HG03139 (cell line): ENCODE measurements around the gene LSS.

Experiments
- ATAC-seq: cut with Tn5 transposase; IDR thresholded peaks from one replicate; pipeline ENCODE4 v1.9.1; 2021; ENCODE audit not compliant: unreplicated experiment

LSS gene

DNA sequence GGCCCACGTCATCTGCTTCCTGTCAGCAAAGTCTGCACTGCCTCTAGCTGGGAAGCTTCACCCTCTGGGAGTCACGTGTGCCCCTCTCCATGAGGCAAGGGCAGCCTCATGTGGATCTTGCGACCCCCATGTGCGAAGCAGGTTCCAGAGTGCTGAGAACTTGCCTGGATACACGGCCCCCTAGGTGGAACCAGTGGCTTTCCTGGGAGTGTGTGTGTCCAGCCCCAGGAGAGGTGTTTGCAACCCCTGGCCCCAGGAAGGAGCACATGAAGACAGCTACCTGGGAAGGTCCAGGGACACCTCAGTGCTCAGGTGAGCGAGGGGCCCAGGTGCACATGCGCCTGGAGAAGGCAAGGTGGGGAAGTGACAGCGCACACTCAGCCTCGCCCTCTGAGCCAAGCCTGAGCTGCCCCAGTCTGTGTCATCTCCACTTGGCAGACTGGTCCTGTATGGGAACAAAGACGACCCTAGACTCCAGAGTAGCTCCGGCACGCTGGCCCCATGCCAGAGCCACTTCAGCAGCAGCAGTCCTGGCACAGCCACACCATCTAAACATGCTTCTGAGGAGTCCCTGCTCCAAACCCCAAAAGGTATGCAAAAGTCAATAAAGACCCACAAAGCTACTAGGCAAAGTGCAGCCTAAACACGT is 8.9 kb downstream of the LSS start:
- ATAC-seq, result no peak

DNA sequence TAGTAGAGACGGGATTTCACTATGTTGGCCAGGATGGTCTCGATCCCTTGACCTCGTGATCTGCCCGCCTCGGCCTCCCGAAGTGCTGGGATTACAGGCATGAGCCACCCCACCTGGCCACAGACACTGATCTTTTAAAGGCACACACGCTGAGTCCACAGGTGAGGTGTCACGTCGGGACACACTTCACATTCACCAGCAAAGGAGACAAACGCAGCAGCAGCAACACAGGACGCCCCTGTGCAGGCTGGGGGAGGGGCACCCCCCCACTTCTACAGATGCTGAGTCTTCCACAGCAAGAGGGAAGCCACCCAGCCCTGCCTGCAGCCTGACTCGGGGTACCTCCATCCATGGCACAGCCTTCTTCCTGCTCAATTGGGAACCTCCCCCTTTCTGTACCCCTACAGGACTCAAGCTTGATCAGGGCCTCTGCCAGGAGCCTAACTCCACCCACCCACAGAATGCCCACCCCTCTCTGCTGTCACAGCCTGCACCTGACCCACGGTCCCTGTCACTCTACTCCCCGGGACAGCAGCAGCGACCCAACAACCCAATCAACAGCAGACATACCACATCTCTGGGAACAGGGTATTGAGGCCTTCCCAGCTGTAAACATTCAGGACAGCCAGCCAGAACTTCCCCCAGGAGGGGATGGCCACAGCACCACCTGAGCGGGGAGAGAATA is 9.5 kb downstream of the LSS start:
- no peak for ATAC-seq

DNA sequence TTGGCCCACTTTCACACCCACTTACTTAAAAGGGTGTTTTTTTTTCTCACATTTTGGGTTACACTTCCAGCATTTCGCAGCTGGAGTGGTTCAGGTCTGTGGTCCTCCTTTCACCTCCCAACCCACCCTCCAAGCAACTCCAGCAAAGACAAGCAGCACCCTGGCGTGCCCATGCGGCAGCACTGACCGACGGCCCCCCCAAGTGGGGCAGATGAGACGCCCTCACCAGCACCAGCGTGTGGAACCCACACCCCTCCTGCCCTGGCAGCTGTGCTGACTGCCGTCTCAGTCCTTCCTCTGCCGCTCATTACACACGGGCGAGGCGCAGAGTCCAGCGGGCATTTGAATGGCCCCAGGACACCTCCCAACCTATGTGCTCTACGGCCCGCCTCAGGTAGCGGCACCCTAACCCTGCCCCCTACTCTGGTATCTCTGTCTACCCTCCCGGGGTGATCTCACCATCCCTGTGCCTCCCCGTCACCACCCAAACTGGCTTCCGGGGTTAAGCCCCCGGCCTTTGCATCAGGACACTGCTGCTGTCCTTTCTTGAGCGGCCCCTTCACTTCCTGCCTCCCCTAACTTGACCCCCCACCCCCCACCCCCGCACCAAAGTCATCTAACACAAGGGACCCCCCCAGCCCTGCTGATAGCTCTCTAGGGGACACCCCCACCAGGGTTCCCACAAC is 10.9 kb downstream of the LSS start:
- no peak for ATAC-seq

DNA sequence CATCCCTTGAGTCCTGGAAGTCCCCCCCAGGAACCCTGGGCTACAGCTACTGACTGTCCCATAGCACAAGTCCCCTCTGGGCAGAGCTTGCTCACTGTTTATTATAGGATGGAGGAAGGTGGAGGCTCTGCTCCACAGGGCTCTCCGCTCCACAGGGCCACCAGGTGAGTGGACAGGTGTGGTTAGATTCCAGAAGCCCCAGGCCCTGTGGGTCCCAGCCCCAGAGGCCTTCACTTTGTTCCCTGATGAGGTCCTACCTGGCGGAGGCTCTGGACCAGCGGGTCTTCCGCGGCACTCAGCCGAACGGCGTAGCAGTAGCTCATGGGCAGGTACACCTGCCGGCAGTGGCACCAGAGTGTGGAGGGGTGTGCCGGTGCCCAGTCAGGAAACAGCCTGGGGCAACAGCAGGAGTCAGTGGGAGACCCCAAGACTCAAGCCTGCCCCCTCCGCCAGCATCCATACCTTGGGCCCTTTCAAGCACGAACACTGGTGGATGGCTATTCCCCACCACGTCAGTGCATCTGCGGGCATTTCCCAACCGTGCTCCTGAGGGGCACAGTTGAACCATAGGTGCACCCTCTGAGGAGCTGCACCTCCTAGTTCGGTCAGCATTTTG is 12.3 kb downstream of the LSS start:
- no peak for ATAC-seq

DNA sequence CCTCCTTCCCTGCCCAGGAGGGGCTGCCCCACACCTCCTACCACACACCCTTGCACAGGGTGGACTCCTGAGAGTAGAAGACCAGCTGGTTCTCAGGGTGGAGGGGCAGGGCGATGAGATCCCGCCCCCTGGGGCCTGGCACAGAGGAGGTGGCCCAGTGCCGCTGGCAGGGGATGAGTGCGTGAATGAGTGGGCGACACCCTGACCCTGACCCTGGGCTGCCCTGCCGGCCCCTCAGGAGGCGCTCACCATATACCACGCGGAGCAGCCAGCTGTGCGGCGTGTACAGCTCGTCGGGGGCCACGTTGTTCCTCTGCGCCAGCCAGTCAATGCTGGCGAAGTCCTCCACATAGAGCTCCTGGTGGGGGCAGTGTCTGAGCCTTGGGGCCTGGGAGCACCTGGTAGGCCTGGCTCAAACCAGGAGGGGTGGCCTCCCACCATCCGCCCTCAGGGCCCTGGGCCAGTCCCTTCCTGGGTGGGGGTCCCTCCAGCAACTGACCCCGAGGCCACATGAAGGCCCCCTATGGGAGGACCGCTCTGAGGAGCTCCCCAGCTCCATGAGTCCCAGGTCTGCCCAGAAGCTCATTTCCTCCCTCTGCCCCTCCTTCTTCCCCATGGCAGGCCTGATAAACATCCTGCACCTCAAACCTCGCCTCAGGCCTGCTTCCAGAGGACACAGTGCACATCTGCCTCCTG is 13.0 kb downstream of the LSS start:
- ATAC-seq, result no peak

DNA sequence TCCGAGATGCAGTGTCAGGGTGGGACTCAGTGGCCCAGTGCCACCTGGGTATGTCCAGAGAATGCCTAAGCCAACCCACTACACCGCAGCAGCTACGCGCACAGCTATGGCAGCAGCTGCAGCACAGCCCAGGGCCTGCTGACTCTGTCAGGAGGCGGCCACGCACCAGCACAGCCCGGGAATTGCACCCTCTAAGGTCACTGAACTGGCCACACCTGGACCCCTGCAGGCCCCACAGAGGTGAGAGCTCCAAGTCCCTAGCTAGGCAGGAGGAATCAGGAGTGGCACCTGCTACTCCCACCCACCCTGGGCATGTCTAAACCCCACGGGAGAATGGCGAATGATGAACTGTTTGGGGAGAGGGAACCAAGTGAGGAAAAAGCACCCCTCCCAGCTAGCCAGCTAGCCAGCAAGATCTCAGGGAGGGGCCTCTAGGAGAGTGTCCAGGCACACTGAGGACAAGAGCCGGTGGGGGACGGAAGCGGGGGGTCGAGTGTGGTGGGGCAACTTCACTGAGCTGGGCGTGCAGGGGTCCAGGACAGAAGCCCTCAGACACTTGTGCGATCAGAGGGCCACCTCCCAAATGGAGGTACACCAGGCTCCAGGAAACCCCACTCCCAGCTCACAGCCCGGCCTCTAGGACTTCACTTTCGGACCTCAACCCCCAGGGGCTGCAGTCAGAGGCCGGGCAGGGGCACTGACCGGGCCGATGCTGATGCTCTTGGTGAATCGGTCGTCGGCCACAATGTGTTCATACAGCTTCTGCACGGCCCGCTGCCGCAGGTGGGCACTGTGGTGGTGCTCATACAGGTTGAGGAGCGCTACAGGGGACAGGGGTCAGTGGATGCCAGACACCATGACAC is 13.9 kb downstream of the LSS start:
- no peak for ATAC-seq

DNA sequence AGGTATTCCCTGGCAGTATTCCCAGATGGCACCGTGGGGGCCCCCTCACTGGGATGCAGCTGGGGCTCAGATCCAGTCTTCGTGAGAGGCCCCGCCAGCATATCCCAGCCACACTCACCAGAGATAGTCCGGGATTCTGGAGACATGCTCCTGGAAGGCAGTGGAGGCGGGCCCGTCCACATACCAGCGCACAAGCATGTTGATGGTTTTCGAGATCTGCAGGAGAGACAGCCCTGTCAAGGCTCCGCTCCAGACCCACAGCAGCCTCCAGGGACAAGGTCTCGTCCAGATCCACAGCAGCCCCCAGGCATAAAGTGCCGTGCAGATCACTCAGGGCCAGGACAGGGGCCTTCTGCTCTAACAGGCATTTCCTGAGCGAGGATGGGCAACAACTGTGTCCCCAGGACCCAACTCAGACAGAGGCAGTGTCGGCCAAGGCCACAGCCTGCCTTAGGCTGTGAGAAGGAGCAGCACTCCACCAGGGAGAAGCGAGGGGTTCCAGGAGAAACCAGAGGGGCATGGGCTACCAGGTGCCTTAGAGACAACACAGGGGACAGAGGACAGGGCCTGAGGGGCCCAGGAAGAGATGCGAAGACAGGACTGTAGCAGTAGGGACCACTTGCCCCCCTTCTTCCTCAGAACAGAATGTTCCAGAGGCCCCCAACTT is 14.8 kb downstream of the LSS start:
- ATAC-seq, result no peak

DNA sequence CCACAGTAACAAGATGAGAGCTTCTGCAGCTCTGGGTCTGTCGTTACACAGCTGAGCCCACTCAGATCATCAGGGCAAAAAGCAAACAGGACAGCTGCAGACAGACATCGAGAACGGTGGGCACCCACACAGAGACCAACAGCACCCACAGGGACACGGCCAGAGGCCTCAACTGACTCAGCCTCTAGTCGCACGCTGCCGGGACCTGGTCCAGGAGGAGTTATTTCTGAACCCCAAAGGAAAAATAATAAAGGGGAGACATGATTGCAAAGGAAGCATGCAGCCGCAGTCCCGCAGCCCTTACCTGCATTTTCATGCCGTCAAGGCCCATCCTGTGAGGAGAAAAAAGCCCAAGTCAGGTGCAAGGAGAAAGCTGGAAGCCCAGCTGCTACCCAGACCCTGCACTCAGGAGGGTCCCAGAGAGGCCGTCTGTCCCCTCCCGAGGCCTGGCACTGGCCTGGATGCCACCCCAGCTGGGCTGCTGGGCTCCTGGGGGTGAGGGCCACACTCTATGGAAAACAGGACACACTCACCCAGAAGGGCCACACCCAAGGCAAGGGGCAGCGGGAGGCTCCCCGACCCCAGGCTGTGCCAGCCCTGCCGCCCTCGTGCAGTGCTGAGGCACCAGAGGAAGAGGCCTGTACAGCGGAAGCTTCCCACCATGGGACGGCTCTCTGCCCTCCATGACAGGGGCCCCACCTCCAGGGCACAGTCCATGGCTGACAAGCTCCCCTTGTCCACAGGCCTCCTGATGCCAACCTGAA is 15.7 kb downstream of the LSS start:
- ATAC-seq, result no peak

DNA sequence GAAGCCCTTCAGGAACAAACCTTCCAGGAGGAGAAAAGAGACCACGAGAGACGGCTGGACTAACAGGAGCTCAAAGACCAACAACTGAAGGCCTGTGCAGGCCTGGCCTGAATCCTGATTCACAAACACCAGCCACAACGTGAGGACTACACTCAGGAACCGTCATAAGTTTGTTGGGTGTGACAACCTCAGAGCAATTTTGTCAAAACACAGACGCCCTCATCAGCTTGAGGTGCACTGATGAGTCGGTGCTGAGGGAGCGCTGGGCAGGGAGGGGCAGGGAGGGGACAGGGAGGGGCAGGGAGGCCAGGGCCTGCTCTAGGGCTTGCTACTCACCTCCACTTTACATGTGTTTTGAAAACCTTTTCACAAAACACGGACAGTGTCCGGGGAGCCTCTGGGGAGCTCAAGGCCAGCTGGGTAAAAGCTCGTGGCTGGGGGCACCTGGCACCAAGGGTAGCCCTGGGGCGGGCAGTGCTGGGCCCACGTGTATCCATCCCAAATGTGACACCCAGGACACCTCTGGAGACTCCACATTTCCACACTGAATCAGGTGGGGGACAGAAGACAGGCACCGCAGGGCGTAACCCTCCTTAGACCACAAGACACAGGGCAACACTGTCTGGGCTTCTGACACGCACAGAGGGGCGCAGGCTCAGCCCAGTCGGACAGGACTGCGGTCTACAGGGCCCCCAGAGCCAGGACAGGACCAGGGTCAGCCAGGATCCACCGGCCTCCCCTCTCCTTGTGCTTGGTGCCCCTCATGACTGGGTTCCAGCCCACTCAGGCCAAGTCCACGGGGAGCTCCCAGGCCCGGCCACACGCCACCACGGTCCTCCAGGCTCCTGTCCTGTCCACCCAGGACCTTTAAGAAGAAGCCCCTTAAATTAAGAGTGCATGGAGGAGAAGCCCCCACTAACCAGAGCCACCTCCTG is 16.5 kb downstream of the LSS start:
- no peak for ATAC-seq

DNA sequence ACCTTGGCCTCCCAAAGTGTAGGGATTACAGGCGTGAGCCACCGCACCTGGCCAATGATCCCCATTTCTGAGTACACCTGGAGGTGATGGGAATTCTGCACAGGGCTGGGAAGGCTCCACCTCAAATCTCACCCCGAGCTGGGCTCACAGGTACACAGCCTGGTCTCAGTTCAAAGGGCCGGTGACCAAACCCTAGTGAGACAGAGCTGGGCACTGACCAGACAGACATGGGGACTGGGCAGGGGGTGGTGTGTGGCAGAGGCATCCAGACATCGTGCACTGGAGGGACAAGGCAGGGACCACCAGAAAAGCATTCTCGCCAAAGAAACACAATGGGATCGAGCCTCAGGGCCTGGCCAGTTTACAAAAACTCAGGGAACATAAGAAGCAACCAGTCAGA is 17.2 kb downstream of the LSS start:
- ATAC-seq, result no peak

DNA sequence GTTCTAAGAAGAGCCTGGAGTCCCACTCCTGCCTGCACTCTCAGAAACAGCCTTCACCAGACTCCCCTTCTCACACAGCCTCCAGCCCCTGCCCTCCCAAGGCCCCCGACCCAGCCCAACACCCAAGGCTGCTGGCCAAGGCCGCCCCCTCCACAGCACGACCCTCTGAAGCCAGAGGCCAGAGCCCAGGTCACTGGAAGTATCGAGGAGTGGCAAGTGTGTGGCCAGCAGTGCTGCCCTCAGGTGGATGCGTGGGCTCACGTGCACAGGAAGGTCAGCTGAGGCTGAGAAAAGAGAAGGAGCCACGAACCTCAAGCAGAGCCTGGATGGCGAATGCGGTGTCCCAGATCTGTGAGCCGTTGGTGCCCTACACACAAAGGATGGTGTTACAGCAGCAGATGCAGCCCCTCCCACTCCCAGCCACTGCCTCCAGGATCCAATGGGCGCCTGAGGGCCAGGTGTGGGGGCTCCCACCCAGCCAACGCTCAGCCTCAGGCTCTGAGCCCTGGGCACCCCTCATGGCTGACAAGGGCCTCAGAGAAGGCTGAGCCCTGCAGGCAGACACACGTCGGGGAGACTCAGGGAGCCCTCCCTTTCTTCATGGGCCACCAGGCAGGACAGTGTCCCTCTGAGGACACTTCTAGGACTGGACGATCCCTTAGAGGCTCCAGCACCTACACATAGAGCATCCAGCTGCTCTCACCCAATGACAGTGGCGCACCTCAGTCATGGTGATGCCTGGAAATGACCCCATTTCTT is 18.0 kb downstream of the LSS start:
- ATAC-seq, result no peak

DNA sequence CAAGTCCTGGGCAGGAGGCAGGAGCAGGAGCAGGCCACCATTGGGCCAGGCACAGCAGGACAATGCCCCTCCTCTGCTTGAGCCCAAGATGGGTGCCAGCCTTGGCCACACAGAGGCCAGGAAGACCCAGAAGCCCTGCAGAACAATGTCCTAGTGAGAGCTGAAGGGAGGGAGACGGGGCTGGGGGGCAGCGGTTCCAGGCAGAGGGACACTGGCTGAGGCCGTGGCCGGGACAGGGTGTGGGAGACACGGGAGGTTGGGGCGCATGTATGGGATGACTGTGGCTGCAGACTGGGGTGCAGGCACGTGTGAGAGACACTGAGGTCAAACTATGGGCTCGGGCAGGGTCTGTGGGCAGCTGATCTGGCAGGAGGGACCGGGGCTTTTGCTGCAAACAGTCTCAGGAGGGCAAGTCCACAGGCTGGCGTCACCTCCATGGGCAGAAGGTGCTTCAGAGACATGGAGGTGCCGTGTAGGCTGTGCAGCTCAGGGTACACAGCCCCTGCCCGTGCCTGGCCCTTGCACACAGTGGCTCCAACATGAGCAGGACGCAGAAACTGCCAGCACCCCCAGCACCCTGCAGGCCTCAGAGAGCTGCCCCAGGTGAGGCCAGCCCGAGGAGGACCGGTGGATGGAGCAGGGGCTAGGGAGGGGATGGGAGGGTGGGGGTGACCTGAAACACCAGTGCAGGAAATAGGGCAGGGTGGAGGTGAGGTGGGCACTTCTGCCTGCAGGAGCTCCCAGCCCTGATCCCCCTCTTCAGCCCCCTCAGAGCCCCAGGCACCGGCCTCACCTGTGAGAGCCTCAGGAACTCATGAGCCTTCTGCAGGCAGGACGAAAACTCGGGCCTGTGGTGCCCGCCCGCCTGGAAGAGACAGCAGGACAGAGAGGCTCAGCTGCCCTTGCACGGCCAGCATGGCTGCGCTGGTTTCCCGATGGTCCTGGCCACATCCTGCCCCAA is 19.5 kb downstream of the LSS start:
- ATAC-seq, result no peak

DNA sequence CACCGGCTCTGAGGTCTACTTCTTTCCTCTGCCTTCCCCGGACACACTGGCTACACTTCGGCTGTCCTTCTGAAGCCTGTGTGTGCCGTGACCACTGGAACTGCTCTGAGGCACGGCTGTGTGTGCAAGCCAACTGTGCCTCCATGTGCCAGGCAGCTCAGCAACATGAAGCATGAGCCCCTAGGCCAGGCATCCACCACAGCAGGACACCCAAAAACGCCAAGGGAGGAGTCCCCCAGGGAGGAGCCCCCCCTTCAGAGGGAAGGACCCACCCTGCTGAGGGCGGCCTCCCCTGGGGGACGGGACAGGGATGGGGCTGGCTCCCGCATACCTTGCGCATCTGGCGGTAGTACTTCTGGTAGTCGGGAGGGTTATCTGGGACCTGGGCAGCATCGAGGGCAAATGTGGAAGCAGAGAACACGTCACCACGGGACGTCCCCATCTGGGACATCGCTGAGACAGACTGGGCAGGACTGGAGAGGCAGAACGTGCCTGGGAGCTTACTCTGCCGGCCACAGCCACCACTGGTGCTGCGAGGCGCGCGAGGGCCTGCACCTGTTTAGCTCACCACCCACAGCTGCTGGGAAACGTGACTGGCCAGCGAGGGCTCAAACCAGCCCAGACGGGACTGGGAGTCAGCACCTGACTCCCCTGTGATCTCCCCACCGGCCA is 20.5 kb downstream of the LSS start:
- no peak for ATAC-seq

DNA sequence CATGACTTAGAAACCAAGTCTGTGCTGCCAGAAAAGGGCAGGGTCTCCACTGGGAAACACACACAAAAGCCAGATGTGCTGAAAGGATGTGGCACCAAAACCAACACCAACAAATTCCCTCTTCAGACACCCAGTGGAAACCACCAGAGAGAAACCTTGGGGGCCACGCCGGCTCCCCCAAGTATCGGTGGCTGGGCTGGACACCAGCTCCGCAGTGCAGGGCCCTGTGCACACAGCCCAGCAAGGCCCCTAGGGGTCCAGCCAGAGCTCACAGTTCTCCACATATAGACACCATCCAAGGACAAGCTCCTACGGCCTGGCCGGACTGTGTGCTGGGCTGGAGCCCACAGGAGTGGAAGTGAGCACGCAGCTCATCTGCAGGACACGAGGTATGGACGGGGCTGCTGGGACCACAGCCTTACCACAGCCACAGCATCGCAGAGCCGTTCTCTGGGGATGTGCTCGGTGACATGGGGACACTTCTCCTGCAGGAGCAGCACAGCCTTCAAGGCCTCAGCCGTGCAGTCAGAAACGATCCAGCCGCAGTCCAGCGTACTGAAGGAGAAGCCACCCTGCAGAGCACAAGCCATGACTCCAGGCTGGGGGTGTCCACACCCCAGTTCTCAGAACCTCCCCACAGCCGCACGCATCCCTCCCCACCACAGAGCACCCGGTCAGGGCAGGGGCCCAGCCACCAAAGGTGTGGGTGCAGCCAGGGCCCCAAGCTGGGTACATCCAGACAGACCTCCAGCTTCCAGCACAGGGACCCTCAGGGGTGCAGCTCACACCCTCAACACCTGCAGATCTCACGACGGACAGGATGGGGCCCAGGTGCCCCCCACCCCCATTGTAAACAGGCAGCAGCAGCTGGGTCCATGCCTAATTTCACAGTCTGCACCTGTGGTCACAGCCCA is 21.3 kb downstream of the LSS start:
- ATAC-seq, result no peak
